ENCODE results near the gene ARHGAP24.

DNA sequence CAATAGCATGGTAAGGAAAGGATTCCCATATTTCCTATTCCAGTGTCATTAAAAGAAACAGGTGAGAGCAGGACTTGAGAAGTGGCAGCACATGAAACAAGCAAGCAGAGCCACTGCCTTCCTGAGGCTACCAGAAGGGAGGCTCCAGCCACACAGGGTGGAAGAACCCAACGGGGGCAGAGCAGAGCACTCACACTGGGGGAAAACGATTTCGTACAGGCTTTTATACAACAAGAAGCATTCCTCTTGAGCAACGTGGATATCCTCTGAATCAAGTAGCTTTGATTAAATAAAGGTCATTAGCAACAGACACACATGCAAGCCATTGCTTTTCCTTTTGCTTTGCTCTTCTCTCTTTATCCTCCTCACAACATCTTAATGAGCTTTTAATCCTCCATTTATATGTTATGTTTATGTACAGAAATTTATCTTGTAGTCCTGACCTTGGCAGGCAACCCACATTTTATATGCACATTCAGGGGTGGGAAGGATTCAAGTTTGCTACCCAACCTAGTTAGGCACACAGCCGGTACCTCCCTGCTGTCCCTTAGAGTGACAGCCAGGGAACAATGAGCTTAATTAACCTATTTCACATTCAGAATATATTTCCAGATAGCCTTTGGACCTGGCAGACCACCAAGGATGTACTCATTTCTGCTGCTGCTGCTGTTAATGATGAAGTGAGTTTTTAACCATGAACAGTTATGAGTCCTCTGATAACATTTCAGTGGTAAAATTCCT lies 202.1 kb downstream of the ARHGAP24 start:
- TF ChIP-seq POLR2A (IDR thresholded peaks at IDR 0.05), result no peak
- no peak for TF ChIP-seq CTCF (IDR thresholded peaks at IDR 0.05)
